Fibroblast of skin of scalp (primary cell): ENCODE measurements around the gene PCID2. TPM values are rescaled to one million over a fixed set of nuclear protein-coding genes. Genes with fewer than 3 reads are reported as not detected.
"Not testable (repeated sequence)": the region's sequence is repeated elsewhere in the genome, so short reads cannot be mapped to it uniquely, and the experiment has no call there.

ENCODE experiments used
- DNase-seq: peaks from one replicate; pipeline ENCODE4 v3.0.0-alpha.2; 2013
- polyA plus RNA-seq, 2 experiments: library from polyadenylated mRNA; unstranded; fragments of 120-200 nt; gene quantifications; one replicate each; pipeline ENCODE4 v1.2.1, GENCODE V29; 2013; ENCODE audit not compliant: insufficient read length in 2 of 2

PCID2 gene
- polyA plus RNA-seq (2013, experiment 1 of 2; ENCODE audit: insufficient read length) = 38.4 TPM
- 37.8 TPM for polyA plus RNA-seq (2013, experiment 2 of 2; ENCODE audit: insufficient read length)

GRCh38 chr13:113208421-113209335 is at the start of gene PCID2:
Gene PCID2 (minus strand): TSS chr13:113208669. CDS start chr13:113208634, 35 bp downstream.
- DNase-seq = peak; percentile 91

DNA sequence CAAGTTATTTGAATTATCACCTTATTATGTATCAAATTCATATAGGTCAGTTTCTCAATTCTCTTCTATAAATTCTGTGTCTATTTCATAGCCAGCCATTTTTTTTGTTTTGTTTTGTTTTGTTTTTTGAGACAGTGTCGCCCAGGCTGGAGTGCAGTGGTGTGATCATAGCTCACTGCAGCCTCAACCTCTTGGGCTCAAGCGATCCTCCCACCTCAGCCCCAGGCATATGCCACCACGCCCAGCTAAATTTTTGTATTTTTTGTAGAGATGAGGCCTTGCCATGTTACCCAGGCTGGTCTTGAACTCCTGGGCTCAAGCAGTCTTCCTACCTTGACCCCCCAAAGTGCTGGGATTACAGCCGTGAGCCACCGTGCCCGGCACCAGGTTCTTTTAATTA is 49.4 kb upstream of the PCID2 start:
- not testable (repeated sequence) for DNase-seq

- no peak for DNase-seq
Observed at GRCh38 chr13:113252516-113253095, 44.1 kb upstream of the PCID2 start.

GRCh38 chr13:113245849-113246796 is 37.7 kb upstream of the PCID2 start:
- no peak for DNase-seq

- DNase-seq = no peak
Observed at GRCh38 chr13:113243847-113244246, 35.4 kb upstream of the PCID2 start.

- not testable (repeated sequence) for DNase-seq
Observed at GRCh38 chr13:113241623-113242022, 33.2 kb upstream of the PCID2 start.

GRCh38 chr13:113239986-113240385 is 31.5 kb upstream of the PCID2 start:
- no peak for DNase-seq

GRCh38 chr13:113239357-113239756 is 30.9 kb upstream of the PCID2 start:
- no peak for DNase-seq

DNA sequence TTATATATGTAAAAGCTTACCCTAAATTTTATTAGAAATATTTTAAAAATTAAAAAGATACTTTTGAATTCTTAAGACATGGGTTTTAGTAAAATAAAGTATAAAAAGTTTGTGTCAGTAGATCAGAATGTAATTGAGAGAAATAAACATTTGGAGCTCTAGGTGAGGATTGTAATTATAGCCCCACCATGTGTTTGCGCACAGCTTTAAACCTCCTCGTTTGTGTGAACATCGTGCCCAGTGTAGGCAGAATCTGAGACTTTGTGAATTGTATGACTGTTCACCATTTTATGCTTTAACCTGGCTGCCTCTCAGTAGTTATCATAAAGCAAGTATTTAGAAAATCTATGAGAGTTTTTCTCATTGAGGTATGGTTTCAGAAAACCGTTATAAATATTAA is 30.1 kb upstream of the PCID2 start:
- peak; percentile 21 for DNase-seq

- no peak for DNase-seq
Observed at GRCh38 chr13:113233101-113233500, 24.6 kb upstream of the PCID2 start.

DNA sequence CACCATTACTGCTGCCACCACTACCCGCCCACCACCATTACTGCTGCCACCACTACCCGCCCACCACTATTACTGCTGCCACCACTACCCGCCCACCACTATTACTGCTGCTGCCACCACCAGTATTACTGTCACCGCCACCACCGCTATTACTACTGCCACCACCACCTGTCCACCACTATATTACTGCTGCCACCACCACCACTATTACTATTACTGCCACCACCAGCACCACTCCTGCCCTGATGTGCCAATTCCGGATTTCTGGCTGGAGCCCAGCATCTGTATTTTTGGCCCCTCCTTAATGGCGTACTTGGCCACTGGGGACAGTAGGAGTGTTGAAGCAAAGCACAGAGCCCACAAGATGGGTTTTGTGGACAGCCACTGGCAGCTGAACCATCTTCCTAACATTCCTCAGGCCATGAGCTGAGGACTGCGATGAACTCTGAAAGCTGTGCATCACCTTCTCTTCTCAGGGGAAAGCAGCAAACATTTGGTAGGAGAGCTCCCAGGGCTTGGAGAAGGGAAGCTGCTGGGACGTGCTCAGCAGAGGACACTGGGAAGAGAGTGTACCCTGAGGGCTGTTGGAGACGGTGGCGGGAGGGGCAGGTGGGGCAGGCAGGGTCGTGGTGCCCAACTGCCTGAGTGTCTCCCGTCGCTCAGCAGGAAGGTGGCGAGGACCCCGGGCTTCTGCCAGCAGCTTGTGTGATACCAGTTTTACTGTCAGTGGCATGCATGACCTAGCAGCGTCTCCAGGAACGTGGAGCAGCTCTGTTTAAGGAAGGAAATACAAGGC is 23.9 kb upstream of the PCID2 start:
- DNase-seq = no peak

DNA sequence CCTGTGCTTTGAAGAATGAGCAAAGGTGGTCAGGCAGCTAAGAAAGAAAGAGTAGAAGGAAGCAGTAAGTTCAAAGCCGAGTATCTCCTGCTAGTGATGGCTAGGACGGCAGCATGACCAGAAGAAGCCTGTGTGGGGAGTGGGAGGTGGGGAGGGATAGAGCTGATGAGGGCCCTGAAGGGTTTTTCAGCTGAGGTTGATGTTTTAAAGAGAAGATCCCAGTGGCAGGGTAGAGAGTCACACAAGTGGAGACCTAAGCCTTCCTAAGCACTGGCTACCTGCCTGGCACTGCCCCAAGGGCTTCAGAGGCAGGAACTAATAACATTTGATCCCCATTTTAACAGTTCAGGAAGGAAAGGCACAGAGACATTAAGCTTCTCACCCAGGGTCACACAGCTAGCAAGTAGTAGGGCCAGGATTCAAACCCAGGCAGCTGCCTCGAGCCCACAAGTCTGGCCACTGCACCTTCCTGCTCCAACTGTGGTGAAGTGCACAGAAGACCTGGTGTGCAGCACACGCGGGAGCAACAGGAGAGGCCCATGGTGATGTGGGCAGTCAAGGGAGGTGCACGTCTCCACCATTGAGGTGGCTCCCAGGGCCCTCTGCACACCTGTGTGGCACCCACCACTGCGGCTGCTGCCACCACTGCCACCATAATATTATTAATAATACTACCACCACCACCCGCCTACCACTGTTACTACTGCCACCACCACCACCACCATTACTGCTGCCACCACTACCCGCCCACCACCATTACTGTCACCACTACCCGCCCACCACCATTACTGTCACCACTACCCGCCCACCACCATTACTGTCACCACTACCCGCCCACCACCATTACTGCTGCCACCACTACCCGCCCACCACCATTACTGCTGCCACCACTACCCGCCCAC is 23.1 kb upstream of the PCID2 start:
- no peak for DNase-seq

GRCh38 chr13:113229791-113230190 is 21.3 kb upstream of the PCID2 start:
- no peak for DNase-seq

- no peak for DNase-seq
Observed at GRCh38 chr13:113229161-113229560, 20.7 kb upstream of the PCID2 start.

DNA sequence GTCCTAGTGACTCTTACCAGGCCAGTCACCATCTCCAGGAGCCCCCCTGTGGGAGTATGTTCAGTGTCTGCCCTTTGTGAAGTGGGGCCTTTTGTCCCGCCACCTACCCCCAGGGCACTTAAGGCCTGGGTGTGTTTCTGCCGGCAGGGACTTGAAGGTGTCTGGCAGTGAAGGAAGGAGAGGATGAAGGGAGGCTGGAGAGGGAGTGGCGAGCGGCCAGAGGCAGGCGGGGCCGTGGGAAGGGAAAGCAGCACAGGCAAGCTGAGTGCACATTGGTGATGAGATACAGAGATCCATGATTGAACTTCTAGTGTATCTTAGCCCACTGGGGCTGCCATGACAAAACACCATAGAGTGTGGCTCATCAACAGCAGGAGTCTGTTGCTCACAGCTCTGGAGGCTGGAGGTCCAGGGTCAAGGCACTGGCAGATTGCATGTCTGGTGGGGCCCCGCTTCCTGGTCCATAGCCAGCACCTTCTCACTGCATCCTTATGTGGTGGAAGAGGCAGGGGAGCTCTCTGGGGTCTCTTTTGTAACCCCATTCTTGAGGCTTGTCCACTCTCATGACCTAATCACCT is 18.5 kb upstream of the PCID2 start:
- DNase-seq = no peak

- no peak for DNase-seq
Observed at GRCh38 chr13:113225515-113225914, 17.0 kb upstream of the PCID2 start.

GRCh38 chr13:113224486-113224885 is 16.0 kb upstream of the PCID2 start:
- no peak for DNase-seq

- DNase-seq = no peak
Observed at GRCh38 chr13:113223070-113223469, 14.6 kb upstream of the PCID2 start.

- DNase-seq = peak; percentile 46
Observed at GRCh38 chr13:113220877-113221276, 12.4 kb upstream of the PCID2 start.

- DNase-seq = no peak
Observed at GRCh38 chr13:113220141-113220598, 11.7 kb upstream of the PCID2 start.
